ENCODE results near the gene RAB7A. TPM values are rescaled to one million over a fixed set of nuclear protein-coding genes. Genes with fewer than 3 reads are reported as not detected.

The RAB7A gene
- polyA plus RNA-seq, 1 donor from 2014 or later = 42.4 TPM

GRCh38 chr3:128740621-128741020, 14.6 kb downstream of the RAB7A start:
- Histone ChIP-seq H3K9ac (ENCODE audit: low read length) (no peak overlapping the region), H3K4me3 (ENCODE audit: low read length) (no peak overlapping the region), H3K27ac (ENCODE audit: low read length) (no peak overlapping the region), H4K20me1 (ENCODE audit: insufficient read depth) (no peaks in the 10 kb centered on the region), H3K4me2 (ENCODE audit: low read length) (no peak overlapping the region), H3K36me3 (ENCODE audit: insufficient read depth, low read length) (no peaks in the 10 kb centered on the region), H3K27me3 (ENCODE audit: insufficient read depth, low read depth, low read length) (no peaks in the 10 kb centered on the region), H2AFZ (ENCODE audit: low read depth, low read length) (no peak overlapping the region), H3K9me2 (ENCODE audit: insufficient read depth, low read length) (no peaks in the 10 kb centered on the region), H3K79me2 (replicated peaks; ENCODE audit: insufficient read depth, low read length) (peaks cover 41% of the 10 kb centered on the region), H3F3A (ENCODE audit: insufficient read depth, low read length, poor library complexity, severe bottlenecking) (no peaks in the 10 kb centered on the region), H3K9me3 (ENCODE audit: low read length) (no peaks in the 10 kb centered on the region)
- no peak for TF ChIP-seq EP300 (conservative IDR thresholded peaks at IDR 0.05; ENCODE audit: poor library complexity, severe bottlenecking)
- no peak for TF ChIP-seq RAD21 (conservative IDR thresholded peaks at IDR 0.05)
- no peak for TF ChIP-seq EZH2 (IDR thresholded peaks at IDR 0.05; ENCODE audit: borderline replicate concordance, insufficient read depth, low read length, poor library complexity, severe bottlenecking)
- no peak for TF ChIP-seq SMC3 (conservative IDR thresholded peaks at IDR 0.05; ENCODE audit: poor library complexity)
- no peak for TF ChIP-seq TAF1 (IDR thresholded peaks at IDR 0.05; ENCODE audit: low read depth)
- TF ChIP-seq REST (IDR thresholded peaks at IDR 0.05; ENCODE audit: borderline replicate concordance) = no peak
- TF ChIP-seq CTCF (IDR thresholded peaks at IDR 0.05; ENCODE audit: poor library complexity, severe bottlenecking) = no peak
- TF ChIP-seq POLR2AphosphoS5 (IDR thresholded peaks at IDR 0.05) = no peak
- no peak for TF ChIP-seq MXI1 (conservative IDR thresholded peaks at IDR 0.05; ENCODE audit: poor library complexity, severe bottlenecking)

GRCh38 chr3:128742821-128743594, 17.0 kb downstream of the RAB7A start:
- Histone ChIP-seq H2AFZ (ENCODE audit: low read depth, low read length) (no peak overlapping the region), H3K9me3 (ENCODE audit: low read length) (no peaks in the 10 kb centered on the region), H3K27ac (ENCODE audit: low read length) (no peak overlapping the region), H3K4me3 (ENCODE audit: low read length) (no peak overlapping the region), H3K79me2 (replicated peaks; ENCODE audit: insufficient read depth, low read length) (peaks cover 48% of the 10 kb centered on the region), H4K20me1 (ENCODE audit: insufficient read depth) (no peaks in the 10 kb centered on the region), H3K27me3 (ENCODE audit: insufficient read depth, low read depth, low read length) (no peaks in the 10 kb centered on the region), H3K4me2 (ENCODE audit: low read length) (no peak overlapping the region), H3K9ac (ENCODE audit: low read length) (no peak overlapping the region), H3F3A (ENCODE audit: insufficient read depth, low read length, poor library complexity, severe bottlenecking) (no peaks in the 10 kb centered on the region), H3K9me2 (ENCODE audit: insufficient read depth, low read length) (no peaks in the 10 kb centered on the region), H3K36me3 (ENCODE audit: insufficient read depth, low read length) (no peaks in the 10 kb centered on the region)
- TF ChIP-seq POLR2AphosphoS5 (IDR thresholded peaks at IDR 0.05) (no peak), EP300 (conservative IDR thresholded peaks at IDR 0.05; ENCODE audit: poor library complexity, severe bottlenecking) (no peak), RAD21 (conservative IDR thresholded peaks at IDR 0.05) (no peak), EZH2 (IDR thresholded peaks at IDR 0.05; ENCODE audit: borderline replicate concordance, insufficient read depth, low read length, poor library complexity, severe bottlenecking) (no peak), REST (IDR thresholded peaks at IDR 0.05; ENCODE audit: borderline replicate concordance) (no peak)

Measured in neural cell (in vitro differentiated cells).